ENCODE data around the gene MICU1. TPM values are rescaled to one million over a fixed set of nuclear protein-coding genes. Genes with fewer than 3 reads are reported as not detected.

Gene MICU1
- polyA plus RNA-seq, 1 experiment: 61.7 TPM

GRCh38 chr10:72392571-72392970 is 233.3 kb downstream of the MICU1 start:
- Histone ChIP-seq H3K27ac (ENCODE audit: low read depth, low read length) (no peak overlapping the region), H3K4me3 (ENCODE audit: low read depth, low read length) (no peak overlapping the region), H3K27me3 (ENCODE audit: control insufficient read depth, insufficient read depth, low read length) (no peaks in the 10 kb centered on the region), H3K9me3 (ENCODE audit: control insufficient read depth, insufficient read depth, low read length) (no peaks in the 10 kb centered on the region; the same call in 1 of the 2 replicates)
- CTCF ChIA-PET: no interaction called here
- POLR2A ChIA-PET: no interaction called here
- no peak for DNase-seq (ENCODE audit: low read depth, low spot score)
- no peak for TF ChIP-seq CTCF (IDR thresholded peaks at IDR 0.05; ENCODE audit: low read depth, low read length)

- Histone ChIP-seq H3K4me3 (ENCODE audit: low read depth, low read length) (no peak overlapping the region), H3K27ac (ENCODE audit: low read depth, low read length) (no peak overlapping the region), H3K27me3 (ENCODE audit: control insufficient read depth, insufficient read depth, low read length) (no peaks in the 10 kb centered on the region), H3K9me3 (ENCODE audit: control insufficient read depth, insufficient read depth, low read length) (no peaks in the 10 kb centered on the region; the same call in 1 of the 2 replicates)
- CTCF ChIA-PET: no interaction called here
- no peak for DNase-seq (ENCODE audit: low read depth, low spot score)
- POLR2A ChIA-PET: no interaction called here
- no peak for TF ChIP-seq CTCF (IDR thresholded peaks at IDR 0.05; ENCODE audit: low read depth, low read length)
Measured at GRCh38 chr10:72390764-72391163, 235.1 kb downstream of the MICU1 start.

- TF ChIP-seq CTCF (IDR thresholded peaks at IDR 0.05; ENCODE audit: low read depth, low read length): no peak
- ChIA-PET CTCF (no interaction called here), POLR2A (no interaction called here)
- DNase-seq (ENCODE audit: low read depth, low spot score): no peak
- Histone ChIP-seq H3K27ac (ENCODE audit: low read depth, low read length) (no peak overlapping the region), H3K4me3 (ENCODE audit: low read depth, low read length) (no peak overlapping the region), H3K9me3 (ENCODE audit: control insufficient read depth, insufficient read depth, low read length) (no peaks in the 10 kb centered on the region), H3K27me3 (ENCODE audit: control insufficient read depth, insufficient read depth, low read length) (no peaks in the 10 kb centered on the region)
Measured at GRCh38 chr10:72389716-72390115, 236.2 kb downstream of the MICU1 start.

GRCh38 chr10:72389014-72389413 is 236.9 kb downstream of the MICU1 start:
- CTCF ChIA-PET: no interaction called here
- H3K4me3 ChIP-seq (ENCODE audit: low read depth, low read length): no peak overlapping the region
- no peak for DNase-seq (ENCODE audit: low read depth, low spot score)
- H3K27ac ChIP-seq (ENCODE audit: low read depth, low read length): no peak overlapping the region
- no peak for TF ChIP-seq CTCF (IDR thresholded peaks at IDR 0.05; ENCODE audit: low read depth, low read length)
- POLR2A ChIA-PET: no interaction called here
- no peaks in the 10 kb centered on the region for H3K27me3 ChIP-seq (ENCODE audit: control insufficient read depth, insufficient read depth, low read length)
- no peaks in the 10 kb centered on the region for H3K9me3 ChIP-seq (ENCODE audit: control insufficient read depth, insufficient read depth, low read length)

GRCh38 chr10:72388062-72388461 is 237.8 kb downstream of the MICU1 start:
- ChIA-PET POLR2A (no interaction called here), CTCF (no interaction called here)
- no peak overlapping the region for H3K4me3 ChIP-seq (ENCODE audit: low read depth, low read length)
- H3K27ac ChIP-seq (ENCODE audit: low read depth, low read length): no peak overlapping the region
- no peaks in the 10 kb centered on the region for H3K9me3 ChIP-seq (ENCODE audit: control insufficient read depth, insufficient read depth, low read length)
- TF ChIP-seq CTCF (IDR thresholded peaks at IDR 0.05; ENCODE audit: low read depth, low read length): no peak
- no peaks in the 10 kb centered on the region for H3K27me3 ChIP-seq (ENCODE audit: control insufficient read depth, insufficient read depth, low read length)
- DNase-seq (ENCODE audit: low read depth, low spot score): no peak
